K562 (cell line): Measurements from ENCODE around the gene CABP4. TPM values are rescaled to one million over a fixed set of nuclear protein-coding genes. Genes with fewer than 3 reads are reported as not detected.

Source experiments
- AFF4 ChIP-seq: sonication (generic); formaldehyde crosslinking; IDR thresholded peaks from 2 replicates; pipeline ENCODE4 v1.8.0; 2023; ENCODE audit warnings: mild to moderate bottlenecking, missing genetic modification reagents
- ARID4B ChIP-seq: sonication (generic); formaldehyde crosslinking; IDR thresholded peaks from 2 replicates; pipeline ENCODE4 v1.8.0; 2022; ENCODE audit warnings: mild to moderate bottlenecking, missing genetic modification reagents
- BMI1 ChIP-seq: fragments of 150-350 bp; IDR thresholded peaks from 2 replicates; pipeline ENCODE4 v1.6.1; 2014; ENCODE audit warnings: low read length
- HDAC8 ChIP-seq: fragments of 450-650 bp; IDR thresholded peaks from 2 replicates; pipeline ENCODE4 v1.6.1; 2016; ENCODE audit warnings: mild to moderate bottlenecking, missing genetic modification characterization, moderate library complexity, missing compliant biosample characterization
- HMG20B ChIP-seq: fragments of 250-450 bp; sonication (Bioruptor Pico); IDR thresholded peaks from 2 replicates; pipeline ENCODE4 v1.5.0; 2021; ENCODE audit warnings: mild to moderate bottlenecking
- KLF1 ChIP-seq: fragments of 450-650 bp; IDR thresholded peaks from 2 replicates; pipeline ENCODE4 v1.6.1; 2016; ENCODE audit warnings: missing genetic modification characterization, missing compliant biosample characterization
- KLF16 ChIP-seq: IDR thresholded peaks from 2 replicates; pipeline ENCODE4 v1.6.1; 2016; ENCODE audit warnings: antibody characterized with exemption
- MTA1 ChIP-seq: fragments of 450-650 bp; IDR thresholded peaks from 2 replicates; pipeline ENCODE4 v1.6.1; 2017; ENCODE audit warnings: borderline replicate concordance
- POLR3A ChIP-seq: IDR thresholded peaks from 2 replicates; pipeline ENCODE4 v1.6.1; 2011; ENCODE audit warnings: borderline replicate concordance, mild to moderate bottlenecking, moderate library complexity; ENCODE audit not compliant: insufficient read length, insufficient read depth; ENCODE audit errors: extremely low read depth
- RBM15 ChIP-seq: fragments of 200-400 bp; formaldehyde crosslinking; IDR thresholded peaks from 2 replicates; pipeline ENCODE4 v1.6.1; 2018; ENCODE audit warnings: mild to moderate bottlenecking, low read length, moderate library complexity; ENCODE audit not compliant: insufficient read depth
- RFX5 ChIP-seq: IDR thresholded peaks from 2 replicates; pipeline ENCODE4 v1.6.1; 2011; ENCODE audit warnings: low read depth, mild to moderate bottlenecking, improper control_type of control experiment, low read length
- SIN3B ChIP-seq: fragments of 450-650 bp; IDR thresholded peaks from 2 replicates; pipeline ENCODE4 v1.6.1; 2017; ENCODE audit warnings: low read depth, mild to moderate bottlenecking, moderate library complexity
- STAG1 ChIP-seq: sonication (generic); formaldehyde crosslinking; IDR thresholded peaks from 2 replicates; pipeline ENCODE4 v1.5.0; 2020; ENCODE audit warnings: missing genetic modification reagents, borderline replicate concordance
- SUPT5H ChIP-seq: fragments of 450-650 bp; IDR thresholded peaks from 2 replicates; pipeline ENCODE4 v1.6.1; 2016
- UBTF ChIP-seq, 2 experiments: IDR thresholded peaks; 2 replicates each; pipeline ENCODE4 v1.6.1; 2012; ENCODE audit warnings: improper control_type of control experiment in 2 of 2, low read depth in 2 of 2, low read length in 2 of 2, borderline replicate concordance in 1 of 2
- ZFP30 ChIP-seq: fragments of 250-450 bp; sonication (Bioruptor Pico); IDR thresholded peaks from 2 replicates; pipeline ENCODE4 v1.8.0; 2022; ENCODE audit warnings: moderate library complexity, mild to moderate bottlenecking, inconsistent platforms, borderline replicate concordance
- ZNF311 ChIP-seq: fragments of 250-450 bp; sonication (Bioruptor Pico); IDR thresholded peaks from 2 replicates; pipeline ENCODE4 v1.4.0; 2020; ENCODE audit warnings: mild to moderate bottlenecking, moderate library complexity
- polyA plus RNA-seq, 8 experiments: library from polyadenylated mRNA; depleted of rRNA in 4 of 8; stranded (reverse) in 5 of 8; unstranded in 3 of 8; fragments of >200 nt; fragmentation: Nextera tagmentation in 2 of 8; fragmentation: Illumina TruSeq in 1 of 8; extraction: Ambion mirVana in 2 of 8; extraction: Trizol in 1 of 8; gene quantifications; 2 replicates each; pipeline versions ENCODE4 v1.2.1 to v1.2.3, GENCODE V29; 2011 to 2014; ENCODE audit warnings: inconsistent platforms in 1 of 8, missing spikeins in 1 of 8
- total RNA-seq, 7 experiments: library from RNA; depleted of rRNA in 6 of 7; stranded (reverse); fragments of >200 nt in 6 of 7; fragmentation: Illumina TruSeq in 2 of 7; extraction: Trizol in 2 of 7; gene quantifications; 2 replicates each; pipeline versions ENCODE4 v1.2.1 to v1.2.3, GENCODE V29; 2011 to 2021; ENCODE audit warnings: low replicate concordance in 1 of 7

CABP4 gene
- total and polyA plus RNA-seq, 9 of the 15 experiments (the other 6 are each of a cell fraction or from before 2014, with no cell fraction given) = 0.11 TPM; not detected in 8

GRCh38 chr11:67463680-67464410 lies 8.7 kb downstream of the CABP4 start (continued):
- TF ChIP-seq KLF1 (tag) = peak; percentile 53; the same call in 1 of the 2 replicates
- no peak for TF ChIP-seq AFF4 (CRISPR knock-in tag)
- no peak for TF ChIP-seq RFX5
- no peak for TF ChIP-seq BMI1
- no peak for TF ChIP-seq SIN3B
- no peak for TF ChIP-seq STAG1 (CRISPR knock-in tag)
- peak; percentile 27; the same call in 1 of the 2 replicates for TF ChIP-seq ZNF311
- no peak for TF ChIP-seq UBTF (IDR thresholded peaks at IDR 0.05; ENCODE audit: borderline replicate concordance in 1 of 2, low read depth in 2 of 2, low read length in 2 of 2)
- TF ChIP-seq RBM15 = no peak
- TF ChIP-seq KLF16 = no peak
- peak; percentile 72 for TF ChIP-seq SUPT5H
- TF ChIP-seq MTA1 = peak; percentile 95
- TF ChIP-seq HDAC8 (tag) = peak; percentile 76
- TF ChIP-seq HMG20B (CRISPR knock-in tag) = no peak
- no peak for TF ChIP-seq POLR3A
- TF ChIP-seq ZFP30 (CRISPR knock-in tag) = no peak
- no peak; the same call in 1 of the 2 replicates for TF ChIP-seq ARID4B (CRISPR knock-in tag)
